ENCODE data around the gene RASA1.

The RASA1 gene

DNA sequence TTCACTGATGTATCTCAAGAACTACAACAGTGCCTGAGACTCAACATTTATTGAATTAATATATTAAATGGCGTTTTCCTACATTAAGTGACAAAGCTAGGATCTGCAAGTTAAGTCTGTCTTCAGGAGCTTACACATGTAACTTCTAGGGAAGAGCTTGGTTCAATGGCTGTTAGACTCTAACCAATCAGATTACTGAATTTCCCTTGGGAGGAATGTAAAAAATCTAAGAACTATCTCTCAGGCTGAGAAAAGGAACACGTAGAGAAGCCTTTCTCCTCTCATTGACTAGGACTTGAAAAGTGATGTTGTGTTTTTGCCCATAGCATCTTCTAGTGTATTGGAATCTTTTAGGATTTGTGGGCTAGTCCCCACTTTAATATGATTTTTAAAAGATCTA, 91.4 kb downstream of the RASA1 start:
- no peak for DNase-seq (ENCODE audit: low read depth in 2 of 2, low spot score in 1 of 2)

DNA sequence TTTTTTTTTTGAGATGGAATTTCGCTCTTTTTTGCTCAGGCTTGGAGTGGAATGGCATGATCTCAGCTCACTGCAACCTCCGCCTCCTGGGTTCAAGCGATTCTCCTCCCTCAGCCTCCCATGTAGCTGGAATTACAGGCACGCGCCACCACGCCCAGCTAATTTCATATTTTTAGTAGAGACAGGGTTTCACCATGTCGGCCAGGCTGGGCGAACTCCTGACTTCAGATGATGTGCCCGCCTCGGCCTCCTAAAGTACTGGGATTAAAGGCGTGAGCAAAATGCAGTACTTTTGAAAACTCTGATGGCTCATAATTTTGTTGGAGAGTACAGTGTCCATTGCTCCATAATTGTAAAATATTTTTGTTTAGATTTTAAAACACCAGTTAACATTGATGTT, 92.4 kb downstream of the RASA1 start:
- DNase-seq (ENCODE audit: low read depth in 2 of 2, low spot score in 1 of 2), result no peak

GRCh38 chr5:87361031-87361445, 93.4 kb downstream of the RASA1 start:
- DNase-seq (ENCODE audit: low read depth in 2 of 2, low spot score in 1 of 2), result no peak

DNA sequence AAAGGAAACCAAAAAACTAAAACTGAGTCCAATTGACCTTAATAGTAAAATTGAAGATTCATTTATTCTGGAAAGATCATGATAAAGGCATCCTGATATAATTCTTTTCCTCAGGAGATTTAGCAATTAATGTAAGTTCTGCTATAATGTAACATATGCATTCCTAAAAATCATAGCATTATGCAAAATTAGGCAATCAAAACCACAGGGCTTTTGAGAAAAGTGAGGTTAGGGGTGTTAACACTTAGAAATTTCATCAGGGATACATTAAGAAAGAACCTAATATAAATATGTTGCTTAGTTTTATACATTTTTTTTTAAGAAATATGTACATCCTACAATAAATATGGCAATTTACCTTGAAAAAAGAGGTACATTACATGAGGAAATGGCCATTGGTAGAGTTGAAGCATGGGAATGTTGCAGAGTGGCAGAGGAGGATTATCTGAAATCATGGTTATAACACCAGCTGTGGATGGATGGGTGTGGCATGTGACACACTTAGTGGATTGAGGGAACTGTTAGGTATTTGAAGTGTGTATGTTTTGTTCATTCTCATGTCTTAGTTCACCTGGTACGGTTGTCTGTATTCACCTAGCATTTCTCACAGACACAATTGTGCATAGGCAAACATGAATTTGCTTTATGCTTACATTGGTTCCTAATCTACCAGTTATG, 94.0 kb downstream of the RASA1 start:
- DNase-seq (ENCODE audit: low read depth in 2 of 2, low spot score in 1 of 2), result no peak

GRCh38 chr5:87367243-87367642, 99.6 kb downstream of the RASA1 start:
- no peak for DNase-seq (ENCODE audit: low read depth in 2 of 2, low spot score in 1 of 2)

DNA sequence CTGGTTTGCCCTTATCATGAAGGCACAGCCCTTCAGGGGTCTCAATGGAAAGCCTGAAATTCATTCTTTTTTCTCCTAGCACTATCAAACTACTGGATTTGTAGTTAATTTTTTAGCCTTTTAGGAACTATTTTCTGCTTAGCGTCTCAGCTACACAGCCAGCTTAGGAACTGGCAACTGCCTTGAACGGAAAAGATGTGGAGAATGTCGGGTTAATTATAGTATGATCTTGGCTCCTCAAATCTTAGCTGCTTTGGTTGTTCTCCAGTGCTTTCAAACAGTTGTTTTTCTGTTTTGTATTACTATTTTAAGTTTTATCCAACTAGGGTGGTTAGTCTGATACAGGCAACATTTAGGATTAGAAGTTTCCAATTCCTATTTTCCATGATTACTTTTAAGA, 100.9 kb downstream of the RASA1 start:
- DNase-seq (ENCODE audit: low read depth in 2 of 2, low spot score in 1 of 2), result no peak

GRCh38 chr5:87369431-87369830, 101.7 kb downstream of the RASA1 start:
- no peak for DNase-seq (ENCODE audit: low read depth in 2 of 2, low spot score in 1 of 2)

GRCh38 chr5:87372705-87373104, 105.0 kb downstream of the RASA1 start:
- no peak for DNase-seq (ENCODE audit: low read depth in 2 of 2, low spot score in 1 of 2)

GRCh38 chr5:87382224-87382623, 114.5 kb downstream of the RASA1 start:
- DNase-seq (ENCODE audit: low read depth in 2 of 2, low spot score in 1 of 2), result no peak

GRCh38 chr5:87383216-87383615, 115.5 kb downstream of the RASA1 start:
- DNase-seq (ENCODE audit: low read depth in 2 of 2, low spot score in 1 of 2), result no peak

DNA sequence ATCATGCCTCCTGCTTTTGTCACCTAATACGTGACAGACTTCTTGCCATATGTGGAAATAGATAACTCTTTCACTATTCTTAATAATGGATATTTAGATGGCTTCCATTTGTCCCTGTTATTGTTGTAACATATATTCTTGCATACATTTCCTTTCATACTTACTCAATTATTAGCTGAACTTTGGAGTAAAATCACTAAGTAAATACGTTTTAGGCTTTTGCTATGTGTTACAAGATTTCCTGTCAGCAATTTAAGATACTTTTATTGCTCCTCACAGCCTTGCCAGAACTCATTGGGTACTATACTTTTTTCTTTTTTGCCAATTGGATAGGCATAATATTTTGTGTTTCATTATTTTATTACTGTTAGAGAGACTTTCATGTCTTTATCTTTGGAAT, 118.1 kb downstream of the RASA1 start:
- DNase-seq (ENCODE audit: low read depth in 2 of 2, low spot score in 1 of 2), result no peak

DNA sequence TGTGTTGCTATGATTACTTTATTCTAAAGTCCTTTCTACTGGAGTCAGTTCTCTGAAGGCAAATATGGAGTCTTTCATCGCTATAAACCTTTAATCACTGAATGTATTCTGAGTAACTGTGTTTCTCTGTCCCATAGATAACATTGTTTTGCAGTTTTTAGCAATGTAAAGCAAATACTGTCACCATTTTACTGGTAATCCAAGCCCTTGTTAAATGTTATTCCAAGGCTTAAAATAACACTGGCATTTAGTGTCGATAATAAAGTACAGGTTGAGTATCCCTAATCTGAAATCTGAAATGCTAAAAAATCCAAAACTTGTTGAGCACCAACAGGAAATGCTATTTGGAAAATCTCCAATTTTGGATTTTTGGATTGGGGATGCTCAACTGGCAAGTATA, 120.4 kb downstream of the RASA1 start:
- DNase-seq (ENCODE audit: low read depth in 2 of 2, low spot score in 1 of 2), result no peak

- DNase-seq (ENCODE audit: low read depth in 2 of 2, low spot score in 1 of 2), result no peak
Observed at GRCh38 chr5:87389296-87390034, 121.8 kb downstream of the RASA1 start.

DNA sequence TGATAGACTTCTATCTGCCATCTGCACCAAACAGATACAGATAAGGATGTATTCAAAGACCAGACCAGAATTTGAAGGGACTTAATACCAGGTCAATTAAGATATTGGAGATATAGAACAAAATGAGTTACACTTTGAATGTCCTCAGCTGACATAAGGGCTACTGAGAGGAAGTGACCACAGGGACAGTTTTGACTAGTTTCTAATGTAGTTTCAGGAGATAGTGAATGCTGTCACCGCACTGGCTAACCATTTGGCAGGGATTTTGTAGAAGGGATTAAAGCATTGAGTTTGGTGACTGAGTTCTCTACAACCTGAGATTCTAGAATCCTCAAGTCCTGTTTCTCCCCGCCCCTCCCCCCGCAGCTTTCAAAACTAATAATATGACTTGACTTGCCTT, 122.4 kb downstream of the RASA1 start:
- DNase-seq (ENCODE audit: low read depth in 2 of 2, low spot score in 1 of 2), result no peak

- no peak for DNase-seq (ENCODE audit: low read depth in 2 of 2, low spot score in 1 of 2)
Observed at GRCh38 chr5:87390576-87391199, 123.0 kb downstream of the RASA1 start.

- no peak for DNase-seq (ENCODE audit: low read depth in 2 of 2, low spot score in 1 of 2)
Observed at GRCh38 chr5:87392170-87392569, 124.5 kb downstream of the RASA1 start.

DNA sequence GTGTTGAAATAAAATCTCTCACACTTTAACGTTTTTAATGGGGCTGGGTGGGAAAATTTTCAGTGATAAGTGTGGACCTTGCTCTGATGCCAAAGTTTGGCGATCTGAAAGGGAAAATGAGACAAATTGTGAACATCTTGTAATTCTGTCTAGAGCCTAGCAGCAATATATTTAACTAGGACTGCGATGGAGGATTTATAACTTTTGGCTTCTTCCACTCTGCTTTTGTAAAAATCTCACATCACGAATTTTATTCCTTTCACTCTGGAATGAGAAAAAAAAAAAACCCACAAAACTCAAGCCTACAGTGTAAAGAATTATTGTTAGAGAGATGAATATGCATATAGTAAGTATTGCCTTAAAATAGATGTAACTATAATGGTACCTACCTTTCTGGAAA, 125.1 kb downstream of the RASA1 start:
- DNase-seq (ENCODE audit: low read depth in 2 of 2, low spot score in 1 of 2), result no peak

GRCh38 chr5:87393331-87393730, 125.6 kb downstream of the RASA1 start:
- DNase-seq (ENCODE audit: low read depth in 2 of 2, low spot score in 1 of 2), result no peak

DNA sequence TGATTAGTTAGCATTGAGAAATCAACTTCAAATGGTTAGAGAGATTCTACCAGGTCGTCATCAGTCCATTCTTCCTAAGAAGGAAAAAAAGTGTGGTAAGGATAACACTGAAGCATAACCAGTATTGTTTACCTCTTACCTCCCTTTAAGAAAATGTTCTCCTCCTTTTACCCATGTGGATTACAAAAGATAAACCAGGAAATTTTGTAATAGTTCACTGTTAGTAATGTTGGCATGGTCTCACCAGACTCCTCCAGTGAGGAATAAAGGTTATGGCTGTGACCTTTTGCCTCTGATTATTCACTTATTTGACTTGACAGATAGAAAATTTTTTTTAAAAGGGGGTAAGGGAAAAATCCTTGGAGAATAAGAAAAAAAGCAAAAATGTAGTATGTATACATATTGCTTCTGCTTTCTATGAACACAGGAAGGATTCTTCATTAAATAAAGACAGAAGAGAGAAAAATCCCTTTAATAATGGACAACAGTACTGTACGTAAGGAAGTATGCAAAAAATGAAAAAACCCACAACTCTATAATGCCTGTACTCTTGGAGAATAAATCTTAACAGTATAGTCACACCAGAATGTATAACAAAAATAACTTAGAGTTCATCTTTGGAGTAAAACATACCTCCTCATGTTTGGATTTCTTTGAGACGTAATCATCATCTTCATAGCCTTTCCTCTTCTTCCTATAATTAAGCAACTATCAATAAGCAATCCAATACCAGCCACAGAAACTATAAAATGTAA, 126.9 kb downstream of the RASA1 start:
- no peak for DNase-seq (ENCODE audit: low read depth in 2 of 2, low spot score in 1 of 2)

DNA sequence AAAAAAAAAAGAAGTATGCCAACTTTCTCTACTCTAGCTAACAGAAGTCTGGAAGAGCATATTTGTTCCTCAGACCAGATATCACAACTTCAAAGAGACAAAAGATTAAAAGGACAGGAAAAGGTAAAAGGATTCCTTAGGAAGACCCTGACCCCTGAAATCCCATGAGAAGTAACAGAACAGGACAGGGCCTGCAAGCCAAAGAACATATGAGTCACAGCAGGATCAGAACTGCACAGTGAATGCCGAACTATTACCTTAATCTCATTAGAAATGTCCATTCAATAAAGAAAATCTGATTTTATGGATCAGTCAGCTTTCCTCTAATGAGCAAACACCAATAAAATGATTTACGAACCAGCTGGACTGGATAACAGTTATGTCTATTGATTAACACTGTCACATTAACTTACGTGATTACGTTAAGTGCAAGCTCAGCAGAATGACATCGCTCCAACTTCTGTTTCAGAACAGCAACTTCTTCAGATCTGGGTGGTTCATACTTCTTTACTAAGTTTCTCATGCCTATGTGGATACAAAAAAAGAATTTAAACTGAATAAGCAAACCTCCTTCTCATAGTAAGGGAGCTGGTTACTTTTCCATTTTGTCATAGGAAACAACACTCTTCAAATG, 131.4 kb downstream of the RASA1 start:
- no peak for DNase-seq (ENCODE audit: low read depth in 2 of 2, low spot score in 1 of 2)

DNA sequence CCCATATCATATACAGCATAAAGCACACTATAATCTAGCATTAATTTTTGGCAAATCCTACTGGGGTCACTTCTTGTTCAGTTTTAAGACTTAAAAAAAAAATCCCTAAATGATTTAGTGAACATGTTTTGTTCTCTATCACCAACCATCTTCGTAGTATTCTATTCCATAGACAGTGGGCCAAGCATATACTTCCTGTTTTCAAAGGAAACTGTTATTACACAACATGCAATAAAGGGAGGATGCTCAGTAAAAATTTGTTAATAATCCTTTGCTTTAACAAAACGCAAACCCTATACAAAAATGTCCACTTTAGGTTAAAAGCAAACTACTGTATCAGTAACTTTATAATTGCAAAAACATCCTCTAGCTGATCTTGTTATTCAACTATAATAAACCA, 132.0 kb downstream of the RASA1 start:
- no peak for DNase-seq (ENCODE audit: low read depth in 2 of 2, low spot score in 1 of 2)

Data from stimulated activated CD8-positive, alpha-beta memory T cell treated with anti-CD3 and anti-CD28 coated beads, Interleukin-4, amount 100 ng/mL, for 4 hours (primary cell).